H4 (cell line): ENCODE results near the gene MAGI2. TPM values are rescaled to one million over a fixed set of nuclear protein-coding genes. Genes with fewer than 3 reads are reported as not detected.
"Not testable (repeated sequence)": the region's sequence is repeated elsewhere in the genome, so short reads cannot be mapped to it uniquely, and the experiment has no call there.

Experiments used
- DNase-seq: peaks from one replicate; pipeline ENCODE4 v3.0.0-alpha.2; 2015; ENCODE audit warnings: low spot score
- total RNA-seq: library from RNA; depleted of rRNA; stranded (reverse); fragments of >200 nt; shearing (Covaris generic); gene quantifications from 2 replicates; pipeline ENCODE4 v1.2.3, GENCODE V29; 2014

Gene MAGI2
- total RNA-seq, 1 experiment from 2014 or later, result 1.8 TPM

DNA sequence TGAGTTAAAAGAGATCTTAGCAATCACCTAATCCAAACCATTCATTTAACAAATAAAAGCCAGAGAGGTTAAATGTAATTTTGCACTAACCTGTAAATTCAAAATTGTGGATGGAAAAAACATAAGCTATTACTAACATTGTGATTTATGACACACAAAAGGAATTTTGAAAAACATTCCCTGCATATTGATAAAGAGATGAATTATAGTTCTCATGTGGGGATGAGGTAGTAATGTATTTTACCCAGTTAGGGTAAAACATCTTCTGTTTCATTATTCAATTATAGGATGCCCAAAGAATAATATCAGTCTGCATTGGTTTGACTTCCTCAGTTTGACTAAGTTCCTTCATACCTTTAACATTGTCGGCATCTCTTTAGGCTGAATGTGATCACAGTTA, 1093.6 kb downstream of the MAGI2 start:
- DNase-seq, result no peak

DNA sequence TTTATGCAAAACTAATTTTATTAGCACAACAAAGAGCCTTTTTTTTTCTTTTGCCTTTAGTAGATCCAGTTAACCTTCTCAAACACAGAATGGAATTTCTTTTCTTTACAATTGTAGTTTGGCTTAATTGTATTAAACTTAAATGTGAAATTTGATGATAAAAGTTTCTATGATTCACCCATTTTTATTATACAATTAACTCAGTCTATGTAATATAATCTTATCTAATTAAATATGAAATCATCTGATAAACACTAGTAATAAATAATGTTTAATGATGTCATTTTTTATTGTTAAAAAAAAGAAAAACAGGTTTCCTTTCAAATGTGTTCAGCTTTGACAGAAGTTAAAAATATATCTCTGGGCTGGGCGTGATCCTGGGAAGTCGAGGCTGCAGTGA, 1095.8 kb downstream of the MAGI2 start:
- DNase-seq, result no peak

DNA sequence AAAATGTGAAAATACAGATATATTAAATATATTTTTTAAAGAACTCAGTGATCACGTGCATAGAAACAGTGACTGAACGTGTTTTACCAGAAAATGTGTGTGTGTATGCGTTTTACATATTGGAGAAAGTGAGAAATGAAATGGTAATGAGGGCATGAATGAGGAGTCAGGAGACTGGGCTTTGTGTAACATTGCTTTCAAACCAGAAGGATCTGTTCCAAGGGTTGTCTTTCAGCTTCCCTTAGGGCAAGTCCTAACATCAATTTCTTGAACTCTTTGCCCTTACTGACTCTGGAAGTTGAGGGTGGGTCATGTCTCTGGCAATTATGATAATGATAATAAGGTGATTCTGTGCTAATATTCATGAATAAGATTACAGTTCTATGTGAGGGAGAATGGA, 1097.6 kb downstream of the MAGI2 start:
- no peak for DNase-seq

DNA sequence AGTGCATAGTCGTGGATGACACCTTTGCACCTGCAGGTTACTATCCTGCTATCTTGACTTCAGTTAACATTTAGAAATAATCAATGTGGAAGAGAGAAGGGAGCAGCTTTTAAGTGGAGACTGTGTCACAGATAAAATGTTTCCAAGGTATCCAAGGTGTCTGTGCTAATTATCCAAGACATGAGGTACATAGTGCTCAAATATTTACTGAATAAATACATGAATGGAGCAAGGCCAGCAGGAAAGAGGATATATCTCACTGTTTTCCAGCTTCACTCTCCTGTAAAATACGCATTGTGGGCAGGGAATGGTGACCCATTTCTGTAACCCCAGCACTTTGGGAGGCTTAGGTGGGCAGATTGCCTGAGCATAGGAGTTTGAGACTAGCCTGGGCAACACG, 1102.5 kb downstream of the MAGI2 start:
- no peak for DNase-seq

DNA sequence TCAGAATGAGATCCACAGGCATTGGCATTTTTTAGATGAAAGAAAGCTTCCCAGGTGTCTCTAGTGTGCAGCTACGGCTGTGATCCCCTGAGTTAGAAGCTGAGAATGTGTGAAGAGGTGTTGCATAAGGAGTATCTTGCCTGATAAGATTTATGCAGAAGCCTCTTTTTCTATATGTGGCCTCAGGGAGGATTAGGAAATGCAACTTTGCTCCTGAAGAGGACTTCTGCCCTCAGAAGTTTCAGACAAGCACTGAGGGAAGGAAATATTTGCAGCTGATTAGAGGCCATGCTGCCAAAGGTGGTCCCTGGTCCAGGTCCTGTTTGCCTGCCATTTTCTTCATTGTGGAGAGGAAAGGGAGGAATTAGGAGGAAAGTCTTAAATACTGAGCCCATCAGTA, 1103.1 kb downstream of the MAGI2 start:
- DNase-seq, result no peak

DNA sequence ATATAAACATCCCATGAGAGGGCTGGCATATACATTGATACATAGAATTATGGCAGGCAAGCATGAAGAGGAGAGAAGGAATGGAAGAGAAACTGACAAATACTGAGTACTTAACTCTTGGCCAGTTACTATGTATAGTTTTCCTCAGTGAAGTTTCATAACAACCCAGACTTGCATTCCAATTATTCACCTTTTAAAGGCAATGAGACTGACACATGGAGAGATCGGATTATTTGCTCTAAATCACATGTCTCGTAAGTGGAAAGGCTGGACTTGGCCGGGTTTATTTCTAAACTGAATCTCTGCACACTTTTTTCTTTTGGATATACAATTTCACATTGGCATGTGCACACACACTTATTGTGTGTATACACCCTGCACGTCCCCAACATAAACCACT, 1106.6 kb downstream of the MAGI2 start:
- no peak for DNase-seq

DNA sequence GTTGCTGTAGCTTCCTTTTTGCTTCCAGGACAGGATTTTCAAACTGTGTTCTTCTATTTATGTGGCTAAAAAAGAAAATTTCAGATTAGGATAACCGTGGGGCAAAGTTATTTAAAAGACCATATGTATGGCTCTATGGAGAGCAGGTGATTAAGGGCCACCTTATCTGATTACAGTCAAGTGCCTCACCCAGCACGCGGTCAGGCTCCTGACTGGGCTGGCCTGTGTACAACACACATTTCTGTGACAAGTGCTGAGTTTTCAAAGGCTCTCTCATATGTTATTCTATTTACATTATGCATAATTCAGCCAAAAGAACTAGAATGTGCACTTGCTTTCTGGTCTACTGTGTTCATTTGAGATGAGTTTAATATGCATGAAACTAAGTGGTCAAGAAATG, 1107.5 kb downstream of the MAGI2 start:
- no peak for DNase-seq

DNA sequence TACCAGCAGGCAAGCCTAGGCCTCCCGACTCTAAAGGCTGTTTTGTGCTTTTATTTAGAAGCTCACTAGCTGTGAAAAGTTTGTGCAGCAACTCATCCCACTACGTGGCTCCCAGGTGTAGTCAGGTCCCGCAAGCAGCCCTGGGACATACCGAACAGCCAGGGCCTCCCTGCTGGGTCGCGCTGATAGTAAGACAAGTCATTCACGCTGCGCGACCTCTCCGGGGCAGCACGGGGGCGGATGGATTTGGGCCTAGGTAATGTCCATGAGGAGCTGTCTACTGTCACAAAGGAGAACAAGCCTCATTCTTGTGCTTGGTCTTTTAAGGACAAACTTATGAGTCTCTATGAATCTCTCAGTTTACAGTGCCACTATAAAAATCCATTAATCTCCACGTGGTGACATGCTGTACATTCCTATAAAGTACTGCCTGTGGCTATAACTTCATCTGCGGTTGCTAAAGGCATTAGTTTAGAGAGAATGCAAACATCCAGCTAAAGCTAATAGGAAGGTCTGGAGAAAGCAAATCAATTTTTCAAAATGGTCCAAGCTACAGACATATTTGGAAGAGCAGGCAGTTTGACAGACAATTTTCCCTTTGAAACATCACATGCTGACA, 1108.1 kb downstream of the MAGI2 start:
- DNase-seq, result no peak

DNA sequence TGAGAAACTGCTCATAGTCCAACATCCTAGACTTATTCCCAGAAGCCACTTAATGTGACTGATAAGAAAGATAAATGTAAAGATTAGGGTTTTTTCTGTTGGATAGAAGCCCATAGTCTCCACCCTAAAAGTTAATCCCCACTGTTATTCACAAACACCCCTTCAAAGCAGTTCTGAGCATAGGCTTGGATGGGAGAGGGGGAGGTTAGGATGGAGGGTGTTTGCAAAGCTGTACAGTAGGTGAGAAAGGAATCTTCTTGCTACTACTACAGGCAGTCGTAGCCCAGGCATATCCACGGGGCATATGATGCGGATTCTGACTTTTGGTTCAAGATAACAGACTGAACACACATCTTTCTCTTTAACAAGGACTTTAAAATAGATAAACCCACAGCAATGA, 1119.0 kb downstream of the MAGI2 start:
- no peak for DNase-seq

DNA sequence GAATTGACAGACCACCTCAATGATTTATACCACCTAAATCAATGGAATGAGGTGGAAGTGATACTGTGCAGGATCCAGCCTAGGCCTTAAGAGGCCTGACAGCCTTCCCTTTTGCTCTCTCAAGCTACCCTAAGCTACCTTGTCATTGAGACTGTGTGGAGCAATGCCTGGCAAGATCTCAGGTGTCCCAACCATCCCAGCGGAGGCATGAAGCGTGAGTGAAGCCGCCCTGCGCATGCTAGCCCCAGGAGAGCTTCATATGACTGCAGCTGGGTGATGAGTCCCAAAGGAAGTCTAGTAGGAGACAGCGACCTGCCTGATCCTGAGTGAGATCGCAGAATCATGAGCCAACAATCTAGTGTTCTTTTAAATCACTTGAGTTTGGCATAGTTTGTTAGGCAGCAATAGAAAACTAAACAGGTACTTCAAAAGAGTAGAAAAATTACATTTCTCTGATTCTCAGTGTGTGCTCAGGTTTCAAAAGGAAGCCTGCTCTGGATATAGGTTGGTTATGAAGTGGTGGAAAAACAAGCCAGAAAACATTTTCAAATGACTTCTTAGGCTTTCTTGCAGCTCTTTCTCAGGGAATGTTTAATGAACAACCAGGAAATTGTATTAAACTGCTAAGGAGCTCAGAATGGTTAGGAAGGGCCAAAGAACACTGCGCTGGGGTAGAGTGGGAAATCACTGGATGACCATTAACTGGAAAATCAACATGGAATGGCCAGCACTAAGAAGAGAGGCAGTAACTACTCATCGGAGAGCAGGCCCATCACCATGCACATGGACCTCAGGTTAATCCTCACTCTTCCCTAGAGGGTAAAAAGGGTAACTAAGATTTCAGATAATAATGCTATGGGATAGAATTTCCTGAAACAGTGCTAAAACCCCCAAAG, 1119.7 kb downstream of the MAGI2 start:
- DNase-seq, result no peak

DNA sequence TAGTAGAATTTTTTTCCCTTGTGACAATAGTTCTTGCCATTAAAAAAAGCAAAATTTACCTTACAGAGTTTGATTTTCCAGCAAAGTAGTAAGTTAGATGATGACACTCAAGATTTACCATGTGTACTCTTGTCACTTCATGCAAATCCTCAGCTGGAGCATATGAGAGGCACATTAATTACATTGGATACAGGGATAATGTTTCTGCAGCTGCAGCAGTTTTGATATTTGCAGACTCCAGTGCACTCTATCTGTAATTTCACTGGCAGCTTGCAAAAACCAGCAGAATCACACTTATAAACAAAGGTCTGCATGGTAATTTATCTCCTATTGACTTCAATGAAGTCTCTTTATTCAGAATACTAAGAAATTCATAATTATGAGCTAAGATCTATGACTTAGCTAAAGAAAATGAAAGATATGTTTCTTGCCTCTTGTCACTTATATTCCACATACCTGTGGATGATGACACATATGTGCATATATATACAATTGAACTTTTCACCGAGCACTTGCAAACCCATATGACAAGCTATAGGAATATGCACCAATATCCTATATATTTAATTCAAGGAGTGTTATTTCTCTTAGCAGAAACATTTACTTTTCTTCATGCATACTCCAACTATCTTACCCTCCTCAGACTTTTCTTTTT, 1124.3 kb downstream of the MAGI2 start:
- DNase-seq, result no peak

DNA sequence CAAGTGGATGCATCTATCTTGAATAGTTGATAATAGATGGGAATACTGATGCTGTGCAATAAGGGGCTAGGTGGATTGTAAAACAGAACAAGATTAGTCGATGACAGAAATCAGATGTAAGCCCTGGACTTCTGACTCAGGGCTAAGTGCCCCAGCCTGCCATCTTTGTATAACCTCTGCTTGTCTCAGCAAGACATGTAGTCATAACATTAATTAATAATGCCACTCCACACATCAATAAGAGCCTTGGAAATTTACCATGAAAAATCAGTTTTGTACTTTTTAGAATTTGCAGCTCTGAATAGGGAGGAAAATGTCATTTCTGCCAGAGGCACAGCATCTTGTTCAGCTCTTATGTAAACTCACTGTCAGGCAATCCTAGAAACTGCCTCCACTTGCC, 1125.7 kb downstream of the MAGI2 start:
- no peak for DNase-seq

DNA sequence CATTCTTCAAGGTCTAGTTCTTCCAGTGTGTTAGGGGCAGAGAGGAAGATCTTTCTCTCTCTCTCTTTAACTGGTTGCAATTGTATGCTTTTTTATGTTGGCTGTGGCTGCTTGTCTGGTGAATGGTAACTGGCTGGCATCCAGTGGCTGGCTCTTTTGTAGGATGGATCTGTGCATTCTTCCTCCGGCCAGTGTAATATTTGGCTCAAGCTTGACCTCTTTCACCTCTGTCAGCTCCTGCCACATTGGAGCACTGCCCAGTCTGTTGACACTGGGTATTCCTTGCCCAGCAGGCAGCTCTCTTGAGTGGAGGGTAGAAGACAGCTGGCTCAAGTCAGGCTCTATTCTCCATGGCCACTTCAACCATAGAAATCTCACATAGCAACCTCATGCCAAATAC, 1126.6 kb downstream of the MAGI2 start:
- no peak for DNase-seq

DNA sequence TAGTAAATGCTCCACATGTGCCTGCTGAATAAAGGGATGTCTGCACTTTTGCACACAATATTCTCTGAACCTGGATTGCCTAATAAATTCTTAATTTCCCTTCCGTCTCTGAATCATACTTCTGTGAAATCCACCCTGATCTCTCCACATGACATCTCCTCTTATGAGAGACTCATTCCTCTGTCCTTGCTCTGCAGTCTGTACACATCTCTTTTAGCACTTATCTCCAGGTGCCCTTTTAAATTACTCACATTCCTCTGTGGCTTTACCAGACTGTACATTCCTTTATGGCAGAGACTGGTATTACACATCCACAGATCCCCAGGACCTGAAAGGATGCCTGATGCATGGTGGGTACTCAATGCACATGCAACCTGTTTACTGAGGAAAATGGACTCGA, 1127.3 kb downstream of the MAGI2 start:
- peak; percentile 40 for DNase-seq

DNA sequence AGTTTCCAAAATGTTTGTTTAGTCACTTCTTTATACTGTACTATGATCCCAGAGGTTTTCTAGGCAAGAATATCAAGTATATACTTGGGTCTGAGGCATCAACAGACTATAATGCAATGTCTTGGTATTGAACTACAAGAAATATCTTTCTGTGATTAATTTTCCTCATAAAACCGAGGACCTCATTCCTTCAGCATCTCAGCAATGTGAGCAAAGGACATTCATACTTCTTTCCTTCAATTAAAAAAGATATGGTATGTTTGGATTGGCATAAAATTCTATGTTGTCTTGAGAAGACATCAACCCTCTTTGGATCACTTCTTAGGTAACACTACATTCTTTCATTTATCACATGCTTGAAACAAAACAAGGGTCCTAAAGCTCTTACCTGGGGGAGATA, 1130.3 kb downstream of the MAGI2 start:
- no peak for DNase-seq

DNA sequence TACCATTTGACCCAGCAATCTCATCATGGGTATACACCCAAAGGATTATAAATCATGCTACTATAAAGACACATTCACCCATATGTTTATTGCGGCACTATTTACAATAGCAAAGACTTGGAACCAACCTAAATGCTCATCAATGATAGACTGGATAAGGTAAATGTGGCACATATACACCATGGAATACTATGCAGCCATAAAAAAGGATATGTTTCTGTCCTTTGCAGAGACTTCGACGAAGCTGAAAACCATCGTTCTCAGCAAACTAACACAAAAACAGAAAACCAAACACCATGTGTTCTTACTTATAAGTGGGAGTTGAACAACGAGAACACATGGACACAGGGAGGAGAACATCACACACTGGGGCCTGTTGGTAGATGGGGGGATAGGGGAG, 1131.2 kb downstream of the MAGI2 start:
- not testable (repeated sequence) for DNase-seq

DNA sequence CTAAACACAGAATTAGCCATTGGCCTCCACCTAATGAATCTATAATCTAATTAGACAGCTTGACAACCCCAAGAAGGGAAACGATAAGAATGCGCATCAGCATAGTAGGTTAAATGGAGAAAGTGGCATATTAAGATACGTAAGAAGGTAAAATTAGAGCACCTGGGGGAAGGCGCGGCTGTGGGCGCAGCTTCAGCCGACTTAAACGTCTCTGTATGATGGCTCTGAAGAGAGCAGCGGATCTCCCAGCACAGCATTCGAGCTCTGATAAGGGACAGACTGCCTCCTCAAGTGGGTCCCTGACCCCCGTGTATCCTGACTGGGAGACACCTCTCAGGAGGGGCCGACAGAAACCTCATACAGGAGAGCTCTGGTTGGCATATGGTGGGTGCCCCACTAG, 1136.1 kb downstream of the MAGI2 start:
- DNase-seq, result no peak

DNA sequence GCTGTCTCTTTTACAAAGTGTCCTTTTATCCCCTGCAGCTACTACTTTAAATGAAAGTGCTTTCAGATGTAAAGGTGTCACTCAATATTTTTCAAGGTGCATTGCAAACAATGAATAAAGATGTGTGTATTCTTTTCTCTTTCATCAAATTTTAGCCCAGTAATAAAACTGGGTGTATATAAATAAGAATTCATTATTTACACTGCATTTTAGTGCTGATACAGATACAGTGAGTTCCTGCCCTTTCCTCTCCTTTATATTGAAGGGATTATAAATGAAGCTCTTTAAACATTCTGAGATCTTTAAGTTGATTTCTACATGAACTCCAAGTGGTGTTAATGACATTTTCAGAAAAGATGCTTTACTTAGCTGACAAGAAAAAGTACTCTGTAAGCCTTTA, 1137.4 kb downstream of the MAGI2 start:
- DNase-seq, result no peak

DNA sequence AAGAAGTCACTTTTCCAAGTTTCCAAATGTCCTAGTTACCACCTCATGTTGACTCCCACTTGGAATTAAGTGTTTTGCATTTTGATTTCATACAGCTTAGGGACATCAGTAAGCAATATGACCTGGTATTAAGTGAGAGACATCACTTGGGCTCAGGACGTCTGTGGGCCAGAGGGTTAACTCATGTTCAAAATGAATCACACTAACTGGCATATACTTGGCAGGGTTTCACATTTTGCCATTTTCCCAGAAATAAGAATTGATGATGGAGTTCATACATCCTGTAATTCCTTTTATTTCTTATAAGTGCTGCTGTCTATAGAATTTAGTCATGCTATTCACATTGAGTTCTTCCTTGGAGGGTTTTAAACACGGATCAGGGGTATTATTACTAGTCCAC, 1138.3 kb downstream of the MAGI2 start:
- no peak for DNase-seq

DNA sequence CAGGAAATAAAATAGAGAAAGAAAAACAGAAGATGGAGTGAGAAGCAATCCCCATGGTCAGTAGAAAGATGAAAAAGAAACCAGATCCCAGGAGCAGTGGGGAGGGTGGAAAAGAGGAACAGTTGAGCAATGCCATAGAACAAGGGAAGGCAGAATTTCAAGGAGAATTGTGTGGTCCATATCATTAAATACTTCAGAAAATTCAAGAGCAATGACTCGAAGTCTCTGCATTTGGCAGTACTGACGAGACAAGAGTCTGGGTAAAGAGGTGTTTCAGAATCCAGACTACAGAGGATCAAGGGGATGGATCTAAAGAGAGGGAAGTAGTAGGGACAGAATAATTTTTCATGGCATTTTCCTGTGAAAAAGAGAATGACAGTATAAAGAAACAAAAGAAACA, 1142.3 kb downstream of the MAGI2 start:
- no peak for DNase-seq

DNA sequence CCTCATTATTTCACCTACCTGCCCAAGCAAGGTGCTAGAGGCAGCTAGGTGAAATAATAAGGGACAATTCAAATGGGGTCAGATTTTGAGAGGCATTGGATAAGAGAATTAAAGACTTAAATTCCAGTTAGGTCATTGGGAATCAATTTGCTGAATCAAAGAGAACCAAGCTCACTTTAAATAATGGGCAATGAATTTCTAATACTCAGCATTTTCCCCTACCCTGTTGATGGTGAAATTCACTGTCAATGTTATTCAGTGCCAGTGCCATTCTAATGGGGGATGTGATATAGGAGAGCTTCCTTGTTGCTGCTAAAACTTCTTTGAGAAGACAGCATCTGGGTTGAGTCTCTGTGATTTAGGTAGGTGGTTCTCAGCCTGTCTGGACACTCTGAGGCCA, 1145.6 kb downstream of the MAGI2 start:
- DNase-seq, result no peak

DNA sequence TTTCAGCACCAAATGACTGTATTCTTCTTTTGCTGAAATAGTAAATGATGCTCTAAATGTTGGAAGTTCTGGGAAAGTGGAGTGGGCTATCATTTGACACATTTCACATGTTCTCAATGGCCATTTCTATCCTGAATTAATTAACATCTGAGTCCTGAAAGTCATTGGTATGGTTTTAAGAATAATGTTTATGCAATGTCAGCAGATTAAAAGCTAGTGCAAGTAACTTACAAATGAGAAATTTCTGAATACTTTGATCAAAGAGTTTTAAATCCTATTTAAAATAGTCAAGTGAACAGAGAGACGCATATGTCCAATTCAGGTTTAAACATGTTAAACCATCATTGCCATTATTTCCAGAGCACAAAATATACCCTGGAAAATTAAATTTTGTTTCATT, 1146.8 kb downstream of the MAGI2 start:
- no peak for DNase-seq

DNA sequence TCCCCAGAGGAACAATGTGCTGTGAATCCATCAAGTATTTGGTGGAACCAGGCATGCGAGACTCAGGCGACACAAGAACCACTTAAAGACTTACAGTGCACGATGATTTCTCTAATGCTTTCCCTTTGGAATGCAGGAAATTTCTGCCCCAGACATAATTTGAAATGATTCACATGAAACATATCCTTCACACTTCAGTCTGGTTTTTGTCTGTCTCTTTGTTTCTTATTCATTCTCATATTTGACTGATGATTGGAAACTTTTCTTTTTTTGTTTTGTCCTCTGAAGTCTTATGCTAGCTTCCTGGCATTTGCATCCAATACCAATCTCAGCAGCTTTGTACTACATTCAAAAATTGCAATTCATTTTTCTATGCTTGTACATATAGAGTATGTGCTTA, 1152.1 kb downstream of the MAGI2 start:
- DNase-seq, result no peak
